SK-N-SH (cell line): ENCODE measurements around the gene PDE4B. TPM values are rescaled to one million over a fixed set of nuclear protein-coding genes. Genes with fewer than 3 reads are reported as not detected.

Experiments
- CTCF ChIA-PET: fragments of 300-600, 350-600 bp; formaldehyde crosslinking; extraction: SDS; loops from one replicate; lab custom pipeline; 2021; lab: Yijun Ruan, JAX
- POLR2A ChIA-PET: fragments of 350-600 bp; sonication (Branson Sonifier 250); formaldehyde crosslinking; extraction: SDS; loops from one replicate; lab custom pipeline; 2020; ENCODE audit warnings: antibody characterized with exemption, inconsistent platforms; lab: Yijun Ruan, JAX
- DNase-seq: peaks from one replicate; pipeline ENCODE4 v3.0.0; 2012
- H2AFZ ChIP-seq: fragments of 200-600 bp; sonication (generic); 2 replicates; pipeline ENCODE4 v1.8.1; 2016; ENCODE audit warnings: antibody characterized with exemption, mild to moderate bottlenecking, low read depth
- H3F3A ChIP-seq: fragments of 200-600 bp; sonication (generic); replicated peaks from 2 replicates; pipeline ENCODE3; 2016; ENCODE audit warnings: antibody characterized with exemption, mild to moderate bottlenecking; ENCODE audit not compliant: insufficient read depth
- H3K27ac ChIP-seq, 2 experiments: fragments of 200-500 bp in 1 of 2; fragments of 200-600 bp in 1 of 2; sonication (Bioruptor generic) in 1 of 2; sonication (generic), shearing (Covaris generic) in 1 of 2; 2 replicates each; pipeline versions ENCODE4 v1.5.1 to v1.6.1; 2014 to 2016; ENCODE audit warnings: low read depth in 2 of 2, inconsistent platforms in 1 of 2, low read length in 1 of 2, mild to moderate bottlenecking in 1 of 2, mixed read lengths in 1 of 2
- H3K27me3 ChIP-seq: fragments of 200-600 bp; sonication (generic), shearing (Covaris generic); 2 replicates; pipeline ENCODE4 v1.6.1; 2016; ENCODE audit warnings: mixed run types; ENCODE audit not compliant: insufficient read depth
- H3K36me3 ChIP-seq, 2 experiments: fragments of 200-500 bp in 1 of 2; fragments of 200-600 bp in 1 of 2; sonication (Bioruptor generic) in 1 of 2; sonication (generic) in 1 of 2; replicated peaks in 1 of 2; 2 replicates each; pipeline versions ENCODE3 to v1.5.1; 2014 to 2016; ENCODE audit warnings: low read length in 1 of 2, mild to moderate bottlenecking in 1 of 2; ENCODE audit not compliant: insufficient read depth in 2 of 2, control insufficient read depth in 1 of 2
- H3K4me1 ChIP-seq, 2 experiments: fragments of 200-500 bp in 1 of 2; fragments of 200-600 bp in 1 of 2; sonication (Bioruptor generic) in 1 of 2; sonication (generic), shearing (Covaris generic) in 1 of 2; 2 replicates each; pipeline versions ENCODE4 v1.5.1 to v1.6.1; 2014 to 2016; ENCODE audit warnings: low read depth in 1 of 2, low read length in 1 of 2, mixed run types in 1 of 2; ENCODE audit not compliant: insufficient read depth in 2 of 2, control insufficient read depth in 1 of 2
- H3K4me2 ChIP-seq: fragments of 200-600 bp; sonication (generic), shearing (Covaris generic); 2 replicates; pipeline ENCODE4 v1.6.1; 2017; ENCODE audit warnings: mixed run types
- H3K4me3 ChIP-seq, 2 experiments: fragments of 200-500 bp in 1 of 2; fragments of 200-600 bp in 1 of 2; sonication (Bioruptor generic) in 1 of 2; sonication (generic), shearing (Covaris generic) in 1 of 2; 2 replicates each; pipeline versions ENCODE4 v1.5.1 to v1.8.1; 2014 to 2016; ENCODE audit warnings: low read depth in 2 of 2, inconsistent platforms in 1 of 2, low read length in 1 of 2, mild to moderate bottlenecking in 1 of 2, mixed read lengths in 1 of 2, moderate library complexity in 1 of 2
- H3K79me2 ChIP-seq: fragments of 200-600 bp; sonication (generic); 2 replicates; pipeline ENCODE4 v1.8.1; 2017; ENCODE audit warnings: mild to moderate bottlenecking; ENCODE audit not compliant: insufficient read depth
- H3K9ac ChIP-seq: fragments of 200-600 bp; sonication (generic); 2 replicates; pipeline ENCODE4 v1.6.1; 2017; ENCODE audit warnings: mixed run types
- H3K9me2 ChIP-seq: fragments of 200-600 bp; sonication (generic); 2 replicates; pipeline ENCODE4 v1.6.1; 2017; ENCODE audit warnings: mixed run types
- H3K9me3 ChIP-seq: fragments of 200-600 bp; sonication (generic); 2 replicates; pipeline ENCODE4 v1.6.1; 2017; ENCODE audit warnings: mixed run types, mild to moderate bottlenecking, moderate library complexity
- H4K20me1 ChIP-seq: fragments of 200-600 bp; sonication (generic); 2 replicates; pipeline ENCODE4 v1.6.1; 2017; ENCODE audit warnings: mild to moderate bottlenecking, mixed run types; ENCODE audit not compliant: insufficient read depth
- CHD2 ChIP-seq: fragments of 150-350 bp; IDR thresholded peaks from 2 replicates; pipeline ENCODE4 v1.6.1; 2018; ENCODE audit warnings: low read length; ENCODE audit not compliant: partially characterized antibody
- EP300 ChIP-seq, 2 experiments: IDR thresholded peaks; 2 replicates each; pipeline versions ENCODE4 v1.4.0 to v1.6.1; 2012; ENCODE audit warnings: borderline replicate concordance in 1 of 2, low read depth in 1 of 2, low read length in 1 of 2
- EZH2phosphoT487 ChIP-seq: fragments of 200-600 bp; sonication (generic); IDR thresholded peaks from 2 replicates; pipeline ENCODE4 v1.6.1; 2017; ENCODE audit warnings: low read depth, mixed run types, mild to moderate bottlenecking, antibody characterized with exemption, moderate library complexity, borderline replicate concordance
- FOSL2 ChIP-seq: IDR thresholded peaks from 2 replicates; pipeline ENCODE4 v1.4.0; 2012; ENCODE audit warnings: low read depth, mild to moderate bottlenecking, moderate library complexity, borderline replicate concordance
- GATA2 ChIP-seq: sonication (generic); formaldehyde crosslinking; IDR thresholded peaks from 2 replicates; pipeline ENCODE4 v1.5.0; 2020; ENCODE audit warnings: mild to moderate bottlenecking, missing genetic modification reagents
- JUND ChIP-seq: IDR thresholded peaks from 2 replicates; pipeline ENCODE4 v1.4.0; 2012
- POLR2AphosphoS5 ChIP-seq: IDR thresholded peaks from 2 replicates; pipeline ENCODE4 v1.6.1; 2012; ENCODE audit warnings: low read depth, low read length
- RCOR1 ChIP-seq: fragments of 150-350 bp; IDR thresholded peaks from 2 replicates; pipeline ENCODE4 v1.6.1; 2017; ENCODE audit warnings: antibody characterized with exemption, low read length
- RFX5 ChIP-seq: IDR thresholded peaks from 2 replicates; pipeline ENCODE4 v1.6.1; 2012; ENCODE audit warnings: mild to moderate bottlenecking, improper control_type of control experiment, low read length
- RXRA ChIP-seq: IDR thresholded peaks from 2 replicates; pipeline ENCODE4 v1.4.0; 2012; ENCODE audit warnings: low read depth, mild to moderate bottlenecking, borderline replicate concordance
- SMC3 ChIP-seq: IDR thresholded peaks from 2 replicates; pipeline ENCODE4 v1.6.1; 2012; ENCODE audit warnings: low read depth, low read length, improper control_type of control experiment
- TAF1 ChIP-seq: IDR thresholded peaks from 2 replicates; pipeline ENCODE4 v1.6.1; 2012; ENCODE audit warnings: low read depth, mild to moderate bottlenecking, low read length, moderate library complexity, borderline replicate concordance
- TCF12 ChIP-seq: IDR thresholded peaks from 2 replicates; pipeline ENCODE4 v1.4.0; 2012
- YY1 ChIP-seq: IDR thresholded peaks from 2 replicates; pipeline ENCODE4 v1.4.0; 2012; ENCODE audit warnings: low read depth, mild to moderate bottlenecking
- WGBS: methylation state at CpG from one replicate; pipeline ENCODE4 v1.1.6; 2017; ENCODE audit warnings: low lambda C conversion rate; 5-methylcytosine and 5-hydroxymethylcytosine counted together
- polyA plus RNA-seq, 3 experiments: library from polyadenylated mRNA; depleted of rRNA; stranded (reverse); fragments of >200 nt; gene quantifications; 2 replicates each; pipeline ENCODE4 v1.2.3, GENCODE V29; 2012
- TF ChIP-seq, protein P1 (sequence below): IDR thresholded peaks from 2 replicates; pipeline ENCODE4 v1.6.1; 2012; ENCODE audit warnings: mild to moderate bottlenecking, low read depth, low read length, moderate library complexity
- TF ChIP-seq, protein P2 (sequence below): fragments of 150-350 bp; IDR thresholded peaks from 2 replicates; pipeline ENCODE4 v1.6.1; 2016; ENCODE audit warnings: mild to moderate bottlenecking, low read depth, low read length
- TF ChIP-seq, protein P3 (sequence below): fragments of 200-600 bp; sonication (generic); IDR thresholded peaks from 2 replicates; pipeline ENCODE4 v1.6.1; 2017; ENCODE audit warnings: antibody characterized with exemption, mild to moderate bottlenecking, moderate library complexity
- TF ChIP-seq, protein P4 (sequence below): IDR thresholded peaks from 2 replicates; pipeline ENCODE4 v1.4.0; 2012; ENCODE audit warnings: low read depth, borderline replicate concordance

Gene PDE4B
- polyA plus RNA-seq, 1 of the 3 experiments (the other 2 are of a cell fraction), result 1.9 TPM

DNA sequence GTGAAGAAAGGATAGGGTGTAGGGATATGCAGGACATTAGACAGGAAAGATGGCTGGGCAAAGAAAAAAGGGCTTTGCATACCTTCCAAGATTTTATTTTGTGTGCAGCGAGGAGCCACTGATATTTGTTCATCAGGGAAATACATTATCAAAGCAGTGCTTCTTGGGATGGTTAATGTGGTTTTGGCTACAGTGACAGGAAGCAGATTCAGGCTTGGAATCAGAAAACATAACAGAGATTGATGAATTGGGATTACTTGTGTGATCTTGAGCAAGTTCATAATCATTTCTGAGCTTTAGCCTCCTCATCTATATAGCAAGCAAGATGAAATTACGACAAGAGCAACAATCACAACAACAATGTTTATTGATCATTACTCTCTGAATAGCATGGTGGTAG, 492.1 kb downstream of the PDE4B start (continued):
- TF ChIP-seq, protein P1, sequence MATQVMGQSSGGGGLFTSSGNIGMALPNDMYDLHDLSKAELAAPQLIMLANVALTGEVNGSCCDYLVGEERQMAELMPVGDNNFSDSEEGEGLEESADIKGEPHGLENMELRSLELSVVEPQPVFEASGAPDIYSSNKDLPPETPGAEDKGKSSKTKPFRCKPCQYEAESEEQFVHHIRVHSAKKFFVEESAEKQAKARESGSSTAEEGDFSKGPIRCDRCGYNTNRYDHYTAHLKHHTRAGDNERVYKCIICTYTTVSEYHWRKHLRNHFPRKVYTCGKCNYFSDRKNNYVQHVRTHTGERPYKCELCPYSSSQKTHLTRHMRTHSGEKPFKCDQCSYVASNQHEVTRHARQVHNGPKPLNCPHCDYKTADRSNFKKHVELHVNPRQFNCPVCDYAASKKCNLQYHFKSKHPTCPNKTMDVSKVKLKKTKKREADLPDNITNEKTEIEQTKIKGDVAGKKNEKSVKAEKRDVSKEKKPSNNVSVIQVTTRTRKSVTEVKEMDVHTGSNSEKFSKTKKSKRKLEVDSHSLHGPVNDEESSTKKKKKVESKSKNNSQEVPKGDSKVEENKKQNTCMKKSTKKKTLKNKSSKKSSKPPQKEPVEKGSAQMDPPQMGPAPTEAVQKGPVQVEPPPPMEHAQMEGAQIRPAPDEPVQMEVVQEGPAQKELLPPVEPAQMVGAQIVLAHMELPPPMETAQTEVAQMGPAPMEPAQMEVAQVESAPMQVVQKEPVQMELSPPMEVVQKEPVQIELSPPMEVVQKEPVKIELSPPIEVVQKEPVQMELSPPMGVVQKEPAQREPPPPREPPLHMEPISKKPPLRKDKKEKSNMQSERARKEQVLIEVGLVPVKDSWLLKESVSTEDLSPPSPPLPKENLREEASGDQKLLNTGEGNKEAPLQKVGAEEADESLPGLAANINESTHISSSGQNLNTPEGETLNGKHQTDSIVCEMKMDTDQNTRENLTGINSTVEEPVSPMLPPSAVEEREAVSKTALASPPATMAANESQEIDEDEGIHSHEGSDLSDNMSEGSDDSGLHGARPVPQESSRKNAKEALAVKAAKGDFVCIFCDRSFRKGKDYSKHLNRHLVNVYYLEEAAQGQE, result no peak
- no peak for TF ChIP-seq RCOR1
- TF ChIP-seq EZH2phosphoT487, result no peak
- TF ChIP-seq, all 33 proteins: peak for 0

DNA sequence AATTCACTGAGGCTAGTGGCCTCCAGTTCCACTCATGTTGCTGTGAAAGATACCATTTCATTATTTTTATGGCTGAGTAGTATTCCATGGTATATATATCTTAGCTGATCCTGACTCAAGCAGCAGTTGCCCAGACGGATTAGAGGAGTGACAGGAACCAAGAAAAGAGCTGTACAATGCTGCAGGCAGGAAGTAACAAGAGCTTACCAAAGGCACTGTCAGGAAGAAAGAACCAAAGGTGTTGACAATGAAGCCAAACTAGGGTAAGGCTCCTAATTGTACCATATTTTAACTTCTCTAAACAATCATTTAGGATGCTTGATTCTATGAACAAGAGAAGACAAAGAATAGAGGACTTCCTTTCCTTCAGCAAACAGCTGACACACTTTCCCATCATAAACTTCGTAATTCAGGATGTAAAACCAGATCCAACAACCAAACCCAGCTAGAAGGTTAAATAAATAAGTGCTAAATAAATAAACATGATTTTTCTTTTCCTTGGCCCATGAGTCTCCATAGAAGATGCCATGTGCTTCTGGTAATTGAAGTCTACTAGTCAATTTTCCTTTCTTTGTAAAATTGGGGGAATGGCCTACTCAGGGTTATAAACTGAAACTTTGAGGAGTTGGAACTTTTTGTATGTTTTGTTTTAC, 493.0 kb downstream of the PDE4B start:
- DNase-seq, result no peak
- Histone ChIP-seq H3K9ac (no peak overlapping the region), H3K27me3 (no peaks in the 10 kb centered on the region), H3K36me3 (no peaks in the 10 kb centered on the region), H3K9me3 (no peaks in the 10 kb centered on the region), H2AFZ (no peak overlapping the region), H3K27ac (no peak overlapping the region; a peak in 1 of 4 replicates), H3K9me2 (no peaks in the 10 kb centered on the region), H4K20me1 (no peaks in the 10 kb centered on the region), H3F3A (no peaks in the 10 kb centered on the region), H3K4me3 (no peak overlapping the region), H3K79me2 (no peaks in the 10 kb centered on the region), H3K4me2 (no peak overlapping the region), H3K4me1 (peaks cover 4 to 6% of the 10 kb centered on the region in 2 experiments; a peak in 2 of 4 replicates)
- ChIA-PET POLR2A (no interaction called here), CTCF (interaction anchor here (1.8 kb wide), 1 partner anchor 160 kb away, joined by 5 read pairs; no protein-coding TSS in a partner anchor)
- WGBS, result 84% methylated on average over 2 of the region's 2 CpGs
- TF ChIP-seq, protein P2, sequence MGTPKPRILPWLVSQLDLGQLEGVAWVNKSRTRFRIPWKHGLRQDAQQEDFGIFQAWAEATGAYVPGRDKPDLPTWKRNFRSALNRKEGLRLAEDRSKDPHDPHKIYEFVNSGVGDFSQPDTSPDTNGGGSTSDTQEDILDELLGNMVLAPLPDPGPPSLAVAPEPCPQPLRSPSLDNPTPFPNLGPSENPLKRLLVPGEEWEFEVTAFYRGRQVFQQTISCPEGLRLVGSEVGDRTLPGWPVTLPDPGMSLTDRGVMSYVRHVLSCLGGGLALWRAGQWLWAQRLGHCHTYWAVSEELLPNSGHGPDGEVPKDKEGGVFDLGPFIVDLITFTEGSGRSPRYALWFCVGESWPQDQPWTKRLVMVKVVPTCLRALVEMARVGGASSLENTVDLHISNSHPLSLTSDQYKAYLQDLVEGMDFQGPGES, result no peak
- no peak for TF ChIP-seq FOSL2
- TF ChIP-seq POLR2AphosphoS5, result no peak
- TF ChIP-seq JUND, result no peak
- no peak for TF ChIP-seq RFX5
- TF ChIP-seq TCF12, result no peak

DNA sequence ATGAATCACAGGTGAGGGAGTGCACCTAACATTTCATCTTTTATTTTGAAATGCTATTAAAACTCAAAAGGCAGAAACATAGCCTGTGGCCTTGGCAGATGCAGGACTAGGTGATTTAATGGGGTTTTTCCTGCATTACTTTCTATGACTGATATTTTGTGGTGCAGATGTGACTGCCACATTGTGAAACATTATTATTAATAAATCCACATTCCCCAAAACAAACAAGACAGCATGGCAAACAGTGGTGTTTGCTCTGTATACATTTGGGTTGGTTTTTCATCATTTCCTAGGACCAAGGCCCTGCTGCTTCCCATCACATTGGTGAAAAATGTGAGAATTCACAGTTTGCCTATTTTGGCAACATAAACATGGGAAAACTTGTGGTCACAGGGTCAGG, 493.6 kb downstream of the PDE4B start:
- Histone ChIP-seq H3K4me3 (no peak overlapping the region), H3K9me2 (no peaks in the 10 kb centered on the region), H3K9ac (no peak overlapping the region), H3F3A (no peaks in the 10 kb centered on the region), H2AFZ (no peak overlapping the region), H3K27me3 (no peaks in the 10 kb centered on the region), H3K27ac (no peak overlapping the region), H3K36me3 (no peaks in the 10 kb centered on the region), H3K4me1 (peaks cover 2 to 6% of the 10 kb centered on the region in 2 experiments; a peak in 2 of 4 replicates), H4K20me1 (no peaks in the 10 kb centered on the region), H3K4me2 (no peak overlapping the region), H3K79me2 (no peaks in the 10 kb centered on the region), H3K9me3 (no peaks in the 10 kb centered on the region)
- TF ChIP-seq CHD2 (no peak), TCF12 (no peak), TAF1 (no peak), SMC3 (no peak), RXRA (no peak), EP300 (IDR thresholded peaks at IDR 0.05; ENCODE audit: borderline replicate concordance in 1 of 2, low read depth in 1 of 2, low read length in 1 of 2) (no peak), GATA2 (CRISPR knock-in tag) (no peak), YY1 (no peak)
- TF ChIP-seq, protein P3, sequence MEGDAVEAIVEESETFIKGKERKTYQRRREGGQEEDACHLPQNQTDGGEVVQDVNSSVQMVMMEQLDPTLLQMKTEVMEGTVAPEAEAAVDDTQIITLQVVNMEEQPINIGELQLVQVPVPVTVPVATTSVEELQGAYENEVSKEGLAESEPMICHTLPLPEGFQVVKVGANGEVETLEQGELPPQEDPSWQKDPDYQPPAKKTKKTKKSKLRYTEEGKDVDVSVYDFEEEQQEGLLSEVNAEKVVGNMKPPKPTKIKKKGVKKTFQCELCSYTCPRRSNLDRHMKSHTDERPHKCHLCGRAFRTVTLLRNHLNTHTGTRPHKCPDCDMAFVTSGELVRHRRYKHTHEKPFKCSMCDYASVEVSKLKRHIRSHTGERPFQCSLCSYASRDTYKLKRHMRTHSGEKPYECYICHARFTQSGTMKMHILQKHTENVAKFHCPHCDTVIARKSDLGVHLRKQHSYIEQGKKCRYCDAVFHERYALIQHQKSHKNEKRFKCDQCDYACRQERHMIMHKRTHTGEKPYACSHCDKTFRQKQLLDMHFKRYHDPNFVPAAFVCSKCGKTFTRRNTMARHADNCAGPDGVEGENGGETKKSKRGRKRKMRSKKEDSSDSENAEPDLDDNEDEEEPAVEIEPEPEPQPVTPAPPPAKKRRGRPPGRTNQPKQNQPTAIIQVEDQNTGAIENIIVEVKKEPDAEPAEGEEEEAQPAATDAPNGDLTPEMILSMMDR, result no peak
- TF ChIP-seq, protein P4, sequence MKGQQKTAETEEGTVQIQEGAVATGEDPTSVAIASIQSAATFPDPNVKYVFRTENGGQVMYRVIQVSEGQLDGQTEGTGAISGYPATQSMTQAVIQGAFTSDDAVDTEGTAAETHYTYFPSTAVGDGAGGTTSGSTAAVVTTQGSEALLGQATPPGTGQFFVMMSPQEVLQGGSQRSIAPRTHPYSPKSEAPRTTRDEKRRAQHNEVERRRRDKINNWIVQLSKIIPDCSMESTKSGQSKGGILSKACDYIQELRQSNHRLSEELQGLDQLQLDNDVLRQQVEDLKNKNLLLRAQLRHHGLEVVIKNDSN, result no peak
- no peak for DNase-seq
- ChIA-PET CTCF (interaction anchor here (1.2 kb wide), 1 partner anchor 65 kb away, joined by 3 read pairs; no protein-coding TSS in a partner anchor), POLR2A (no interaction called here)
